Osteocyte (in vitro differentiated cells): ENCODE measurements around the gene ASIC4. TPM values are rescaled to one million over a fixed set of nuclear protein-coding genes. Genes with fewer than 3 reads are reported as not detected.
A peak's percentile ranks its signal among the peaks of the same experiment; 100 is the strongest.

ENCODE experiments used
- DNase-seq: peaks from one replicate; pipeline ENCODE4 v3.0.0; 2021; ENCODE audit warnings: mixed read lengths; ENCODE audit not compliant: unreplicated experiment; ENCODE audit errors: extremely low spot score
- H3K27ac Mint-ChIP-seq: one replicate; pipeline ENCODE4 v1.8.0; 2021; ENCODE audit warnings: mild to moderate bottlenecking, mixed read lengths; ENCODE audit not compliant: unreplicated experiment
- H3K27me3 Mint-ChIP-seq: one replicate; pipeline ENCODE4 v1.8.0; 2021; ENCODE audit warnings: mixed read lengths; ENCODE audit not compliant: unreplicated experiment
- H3K36me3 Mint-ChIP-seq: one replicate; pipeline ENCODE4 v1.8.0; 2021; ENCODE audit warnings: mixed read lengths; ENCODE audit not compliant: unreplicated experiment
- H3K4me1 Mint-ChIP-seq: one replicate; pipeline ENCODE4 v1.8.0; 2021; ENCODE audit warnings: mixed read lengths; ENCODE audit not compliant: unreplicated experiment
- H3K4me3 Mint-ChIP-seq: one replicate; pipeline ENCODE4 v1.8.0; 2021; ENCODE audit warnings: mild to moderate bottlenecking, moderate library complexity, mixed read lengths; ENCODE audit not compliant: unreplicated experiment
- H3K9me3 Mint-ChIP-seq: one replicate; pipeline ENCODE4 v1.8.0; 2021; ENCODE audit warnings: mixed read lengths; ENCODE audit not compliant: unreplicated experiment
- total RNA-seq: library from RNA; stranded (reverse); gene quantifications from 2 replicates; pipeline ENCODE4 v1.2.1, GENCODE V29; 2021
- TF ChIP-seq, protein P1 (sequence below): fragments of 200-600 bp; sonication (generic); IDR thresholded peaks from 2 replicates; pipeline ENCODE4 v1.5.0; 2021; ENCODE audit warnings: antibody characterized with exemption, mild to moderate bottlenecking, moderate library complexity

Gene ASIC4
- total RNA-seq, 1 donor from 2014 or later: 0.11 TPM

DNA sequence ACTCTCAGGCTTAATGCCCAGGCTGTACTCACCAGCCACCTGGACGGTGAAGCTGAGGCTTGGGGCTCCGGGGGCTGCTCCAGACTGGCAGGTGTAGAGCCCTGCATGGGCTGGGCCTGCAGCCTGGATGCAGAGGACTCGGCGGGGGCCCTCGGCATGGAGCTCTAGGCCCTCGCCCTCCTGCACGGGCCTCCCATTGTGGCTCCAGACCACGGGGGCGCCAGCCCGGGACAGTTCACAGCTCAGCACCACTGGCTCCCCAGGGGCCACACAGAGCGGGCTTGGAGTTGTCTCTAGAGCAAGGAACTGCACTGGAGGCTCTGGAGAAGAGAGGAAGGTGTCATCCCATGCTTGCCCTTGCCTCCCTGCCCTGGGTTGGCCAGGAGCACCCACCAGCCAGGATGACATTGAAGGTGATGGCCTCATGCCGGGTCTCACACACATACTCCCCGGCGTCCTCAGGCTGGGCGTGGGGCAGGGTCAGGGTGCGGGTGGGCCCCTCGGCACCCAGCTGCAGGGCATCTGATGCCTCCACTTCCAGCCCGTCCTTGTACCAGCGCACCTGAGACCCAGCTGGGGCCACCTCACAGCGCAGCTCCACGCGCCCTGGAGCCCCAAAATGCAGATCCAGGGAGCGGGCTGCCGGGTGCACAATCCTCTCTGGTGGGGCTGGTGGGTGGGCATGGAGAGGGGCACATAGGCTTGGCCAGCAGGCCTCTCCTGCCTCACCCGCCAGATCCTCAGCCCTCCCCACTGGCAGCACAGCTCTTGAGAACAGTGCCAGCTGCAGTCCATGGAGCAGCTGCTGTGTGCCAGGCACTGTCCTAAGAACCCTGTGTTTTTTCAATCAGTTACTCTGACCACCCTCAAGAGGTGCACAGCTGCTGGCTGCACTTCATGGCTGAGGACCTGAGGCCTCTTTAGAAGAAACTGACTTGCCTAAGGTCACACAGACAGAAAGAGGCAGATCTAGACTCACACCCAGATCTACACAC, 43.8 kb downstream of the ASIC4 start:
- DNase-seq: peak; percentile 83
- peaks cover 9% of the 10 kb centered on the region for H3K36me3 Mint-ChIP-seq
- H3K9me3 Mint-ChIP-seq: no peaks in the 10 kb centered on the region
- TF ChIP-seq, protein P1, sequence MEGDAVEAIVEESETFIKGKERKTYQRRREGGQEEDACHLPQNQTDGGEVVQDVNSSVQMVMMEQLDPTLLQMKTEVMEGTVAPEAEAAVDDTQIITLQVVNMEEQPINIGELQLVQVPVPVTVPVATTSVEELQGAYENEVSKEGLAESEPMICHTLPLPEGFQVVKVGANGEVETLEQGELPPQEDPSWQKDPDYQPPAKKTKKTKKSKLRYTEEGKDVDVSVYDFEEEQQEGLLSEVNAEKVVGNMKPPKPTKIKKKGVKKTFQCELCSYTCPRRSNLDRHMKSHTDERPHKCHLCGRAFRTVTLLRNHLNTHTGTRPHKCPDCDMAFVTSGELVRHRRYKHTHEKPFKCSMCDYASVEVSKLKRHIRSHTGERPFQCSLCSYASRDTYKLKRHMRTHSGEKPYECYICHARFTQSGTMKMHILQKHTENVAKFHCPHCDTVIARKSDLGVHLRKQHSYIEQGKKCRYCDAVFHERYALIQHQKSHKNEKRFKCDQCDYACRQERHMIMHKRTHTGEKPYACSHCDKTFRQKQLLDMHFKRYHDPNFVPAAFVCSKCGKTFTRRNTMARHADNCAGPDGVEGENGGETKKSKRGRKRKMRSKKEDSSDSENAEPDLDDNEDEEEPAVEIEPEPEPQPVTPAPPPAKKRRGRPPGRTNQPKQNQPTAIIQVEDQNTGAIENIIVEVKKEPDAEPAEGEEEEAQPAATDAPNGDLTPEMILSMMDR: no peak
- no peaks in the 10 kb centered on the region for H3K27me3 Mint-ChIP-seq
- H3K27ac Mint-ChIP-seq: no peak overlapping the region
- no peak overlapping the region for H3K4me3 Mint-ChIP-seq
- H3K4me1 Mint-ChIP-seq: peaks cover 7% of the 10 kb centered on the region

GRCh38 chr2:219559156-219559915, 45.1 kb downstream of the ASIC4 start:
- Mint-ChIP-seq H3K36me3 (peaks cover 16% of the 10 kb centered on the region), H3K4me1 (peaks cover 2% of the 10 kb centered on the region), H3K9me3 (no peaks in the 10 kb centered on the region), H3K4me3 (no peak overlapping the region), H3K27ac (no peak overlapping the region), H3K27me3 (no peaks in the 10 kb centered on the region)
- TF ChIP-seq, protein P1: no peak
- DNase-seq: no peak

DNA sequence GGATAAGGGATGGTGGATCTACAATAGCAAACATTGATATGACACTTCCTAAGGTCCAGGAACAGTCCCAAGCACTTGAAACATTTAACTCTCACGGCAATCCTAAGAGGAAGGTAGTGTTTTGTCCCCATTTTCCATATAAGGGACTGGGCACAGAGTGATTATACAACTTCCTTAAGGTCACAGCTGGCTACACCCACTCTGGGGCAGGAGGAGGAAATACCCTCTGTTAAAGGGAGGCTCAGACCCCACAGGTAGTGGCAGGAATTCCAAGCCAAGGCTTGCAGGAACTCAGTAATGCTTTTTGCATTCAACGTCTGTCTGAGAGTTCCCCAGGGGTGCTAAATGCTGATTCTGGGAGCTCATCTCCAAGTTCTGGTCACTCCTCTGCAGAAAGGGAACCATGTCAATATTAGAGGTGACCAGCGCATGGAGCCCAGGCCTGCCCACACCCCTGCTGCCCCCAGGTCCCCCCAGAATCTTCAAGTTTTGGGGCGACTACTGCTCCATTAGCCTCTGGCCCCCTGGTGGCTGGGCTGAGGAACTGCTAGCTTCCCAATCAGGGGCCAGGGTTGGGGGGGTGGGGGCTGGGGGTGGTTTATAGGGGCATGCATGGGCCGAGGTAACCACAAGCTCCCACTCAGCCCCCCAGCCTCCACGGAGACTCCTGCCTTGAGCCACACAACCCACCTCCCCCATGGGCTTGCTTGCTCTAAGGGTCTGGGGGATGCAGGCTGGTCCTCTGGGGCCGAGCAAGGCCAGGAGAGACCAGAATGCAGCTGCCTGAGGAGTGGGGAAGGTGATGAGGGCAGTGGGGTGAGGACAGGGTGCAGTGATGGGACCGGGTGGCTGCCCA, 46.0 kb downstream of the ASIC4 start:
- Mint-ChIP-seq H3K4me3 (no peak overlapping the region), H3K4me1 (peaks cover 2% of the 10 kb centered on the region), H3K27ac (no peak overlapping the region), H3K36me3 (peaks cover 18% of the 10 kb centered on the region), H3K27me3 (no peaks in the 10 kb centered on the region), H3K9me3 (no peaks in the 10 kb centered on the region)
- DNase-seq: no peak
- TF ChIP-seq, protein P1: peak; percentile 75

DNA sequence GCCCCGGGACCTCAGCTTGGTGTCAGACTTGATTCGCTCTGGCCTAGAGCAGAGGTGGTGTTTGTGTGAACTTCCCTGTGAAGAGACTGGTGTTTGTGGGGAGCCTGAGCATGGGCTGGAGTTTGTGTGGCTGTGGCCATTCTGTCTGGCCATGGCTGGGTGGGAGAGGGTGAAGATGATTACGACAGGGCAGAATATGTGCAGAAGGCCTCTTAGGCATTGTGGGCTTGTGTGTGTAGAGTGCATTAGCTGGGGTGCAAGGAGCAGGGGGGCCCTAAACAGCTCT, 46.6 kb downstream of the ASIC4 start:
- peaks cover 2% of the 10 kb centered on the region for H3K4me1 Mint-ChIP-seq
- TF ChIP-seq, protein P1: no peak
- no peaks in the 10 kb centered on the region for H3K9me3 Mint-ChIP-seq
- H3K27me3 Mint-ChIP-seq: no peaks in the 10 kb centered on the region
- no peak for DNase-seq
- H3K27ac Mint-ChIP-seq: no peak overlapping the region
- H3K36me3 Mint-ChIP-seq: peaks cover 20% of the 10 kb centered on the region
- no peak overlapping the region for H3K4me3 Mint-ChIP-seq
